Activated CD8-positive, alpha-beta memory T cell treated with anti-CD3 and anti-CD28 coated beads for 1 hour (primary cell): Measurements from ENCODE around the gene RUNX2.

Source experiments
- DNase-seq, 2 donors: peaks; one replicate each; pipeline ENCODE4 v3.0.0-alpha.2; 2020; ENCODE audit warnings: low read depth in 1 of 2; ENCODE audit errors: extremely low read depth in 1 of 2

RUNX2 gene

DNA sequence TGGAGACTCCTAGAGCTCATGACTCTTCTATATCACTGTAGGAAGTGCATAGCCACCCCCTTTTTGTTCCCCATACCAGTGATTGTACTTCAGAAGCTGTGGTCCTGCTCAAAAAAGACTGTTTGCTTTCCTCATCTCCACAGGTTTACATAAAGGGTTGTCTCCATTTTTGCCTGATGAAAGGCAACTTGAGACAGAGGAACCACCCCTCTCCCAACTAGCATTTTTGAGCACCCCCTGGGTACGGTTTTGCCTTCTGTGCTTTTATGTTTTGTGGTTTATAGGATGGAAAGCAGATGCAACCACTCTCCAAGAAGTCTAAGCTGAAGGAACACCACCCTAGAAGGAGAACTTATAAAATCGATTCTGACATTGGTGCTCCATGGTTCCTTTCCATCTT, 177.3 kb downstream of the RUNX2 start:
- no peak for DNase-seq

DNA sequence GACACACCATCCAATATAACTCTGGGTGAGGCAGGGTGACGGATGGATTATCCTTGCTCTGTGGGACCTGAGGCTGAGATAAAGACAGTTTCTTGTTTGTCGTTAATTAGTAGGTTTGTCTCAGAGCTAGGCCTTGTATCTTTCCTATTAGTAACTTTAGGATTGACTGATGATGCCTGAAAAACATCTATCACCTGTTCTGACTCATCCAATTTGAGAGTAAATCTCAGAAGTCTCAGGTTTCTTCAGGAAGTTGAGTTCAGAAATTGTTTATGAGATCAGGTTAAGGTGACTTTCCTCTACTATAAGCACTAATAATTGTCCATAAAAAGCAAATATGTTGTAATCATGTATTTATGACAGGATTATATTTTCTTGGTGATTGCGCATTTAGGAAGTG, 179.1 kb downstream of the RUNX2 start:
- no peak for DNase-seq

DNA sequence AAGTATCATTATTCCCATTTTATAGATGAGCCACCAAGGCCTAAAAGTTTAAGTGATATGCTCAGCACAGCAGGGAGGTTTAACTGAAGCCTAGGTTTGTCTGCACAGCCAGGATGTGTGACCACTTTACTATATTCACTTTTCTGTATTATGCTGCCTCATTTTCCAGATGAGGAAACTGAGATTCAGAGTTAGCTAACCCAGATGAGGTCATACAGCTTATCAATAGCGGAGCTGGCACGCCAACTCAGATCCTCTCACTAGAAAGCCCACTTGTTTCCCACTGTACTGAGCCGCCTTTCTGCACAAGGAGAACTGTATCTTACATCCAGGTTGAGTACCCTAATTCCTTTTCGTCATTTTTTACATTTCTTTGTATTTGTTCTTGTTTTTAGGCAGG, 181.3 kb downstream of the RUNX2 start:
- no peak for DNase-seq

DNA sequence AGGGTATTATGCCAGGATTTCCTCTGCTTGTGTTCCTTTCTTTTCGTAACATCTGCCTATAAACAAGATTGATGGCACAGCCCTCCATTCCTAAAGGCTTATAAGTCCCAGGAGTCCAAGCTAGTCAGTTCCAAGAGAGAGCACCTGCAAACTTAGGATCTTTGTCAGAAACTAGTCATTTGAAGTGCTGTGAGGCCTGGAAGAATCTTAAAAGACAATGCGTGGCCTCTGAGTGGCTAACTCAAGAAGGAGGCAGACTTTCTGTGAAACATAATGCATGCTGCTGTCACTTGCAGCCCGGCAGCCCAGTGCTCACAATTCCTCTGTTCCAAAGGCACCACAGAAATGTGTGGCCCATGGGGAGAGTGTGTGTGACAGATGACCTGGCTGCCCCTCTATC, 184.6 kb downstream of the RUNX2 start:
- no peak for DNase-seq

DNA sequence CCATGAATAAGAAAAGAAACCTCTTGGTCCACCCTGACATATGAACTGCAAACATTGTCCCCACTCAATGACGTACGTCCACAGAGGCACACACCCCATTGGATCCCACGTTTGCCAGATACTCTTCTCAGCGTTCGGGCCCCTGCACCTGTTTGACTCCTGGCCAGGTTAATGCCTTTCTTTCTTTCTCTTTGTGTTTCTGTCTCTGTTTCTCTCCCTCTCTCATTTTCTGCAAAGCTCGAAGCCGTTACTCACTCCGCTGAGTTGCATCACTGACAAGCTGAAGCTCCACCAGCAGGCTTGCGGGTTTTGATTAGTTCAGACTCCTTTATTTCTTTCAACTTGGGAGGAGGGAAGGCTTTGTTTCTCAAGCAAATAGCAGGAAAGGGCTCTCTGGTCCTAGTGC, 185.1 kb downstream of the RUNX2 start:
- DNase-seq, result no peak

DNA sequence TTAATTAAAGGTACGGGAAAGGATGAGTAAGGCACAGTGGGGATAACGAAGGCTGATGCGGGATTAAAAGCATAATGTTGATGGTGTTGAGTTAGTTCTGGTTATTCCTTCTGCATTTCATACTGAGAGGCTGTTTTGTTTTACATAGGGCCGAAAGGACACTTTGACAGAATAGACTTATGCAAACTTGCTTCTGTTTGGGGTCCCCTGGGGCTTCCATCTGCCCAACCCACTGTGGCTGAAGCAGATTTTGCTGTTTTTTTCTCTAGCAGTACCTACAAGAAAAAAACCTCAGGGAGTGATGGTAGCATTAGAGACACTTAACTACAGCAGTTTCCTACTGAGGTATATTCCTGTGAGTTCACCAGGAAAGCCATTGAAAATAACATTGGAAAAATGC, 185.7 kb downstream of the RUNX2 start:
- DNase-seq, result no peak

DNA sequence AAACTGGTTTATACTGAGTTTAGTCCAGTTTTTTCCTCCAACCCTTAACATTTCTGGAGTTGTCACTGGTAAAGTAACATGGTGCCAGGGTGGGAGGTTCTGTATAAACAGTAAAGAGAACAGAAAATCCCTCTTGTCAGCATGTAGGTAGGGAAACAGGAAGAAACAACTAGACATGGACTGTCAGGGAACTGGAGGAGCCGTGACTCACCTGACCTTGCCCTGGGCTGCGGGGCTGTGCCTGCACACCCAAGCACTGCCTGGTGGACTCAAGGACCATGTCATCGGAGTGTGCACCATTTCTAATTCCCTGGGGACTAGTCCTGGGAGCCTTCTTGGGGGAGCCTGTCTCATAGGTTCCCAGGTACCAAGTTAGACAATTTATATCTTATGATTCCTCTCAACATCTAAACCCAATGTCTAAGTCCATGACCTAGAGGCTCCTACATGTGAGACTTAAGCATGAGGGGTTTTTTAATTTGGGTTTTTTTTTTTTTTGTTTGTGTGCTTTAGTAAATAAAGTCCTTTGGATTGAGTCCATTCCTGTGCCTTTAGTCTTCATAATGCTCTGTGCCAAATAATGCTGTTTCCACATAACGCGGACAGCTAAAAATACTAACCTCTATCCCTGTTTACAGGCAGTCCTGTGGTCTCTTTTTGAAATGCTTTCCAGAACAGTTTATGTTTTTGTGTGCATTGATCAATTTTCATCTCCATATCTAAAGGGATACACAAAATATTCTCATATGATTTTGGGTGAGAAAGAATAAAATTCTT, 186.5 kb downstream of the RUNX2 start:
- DNase-seq, result no peak

DNA sequence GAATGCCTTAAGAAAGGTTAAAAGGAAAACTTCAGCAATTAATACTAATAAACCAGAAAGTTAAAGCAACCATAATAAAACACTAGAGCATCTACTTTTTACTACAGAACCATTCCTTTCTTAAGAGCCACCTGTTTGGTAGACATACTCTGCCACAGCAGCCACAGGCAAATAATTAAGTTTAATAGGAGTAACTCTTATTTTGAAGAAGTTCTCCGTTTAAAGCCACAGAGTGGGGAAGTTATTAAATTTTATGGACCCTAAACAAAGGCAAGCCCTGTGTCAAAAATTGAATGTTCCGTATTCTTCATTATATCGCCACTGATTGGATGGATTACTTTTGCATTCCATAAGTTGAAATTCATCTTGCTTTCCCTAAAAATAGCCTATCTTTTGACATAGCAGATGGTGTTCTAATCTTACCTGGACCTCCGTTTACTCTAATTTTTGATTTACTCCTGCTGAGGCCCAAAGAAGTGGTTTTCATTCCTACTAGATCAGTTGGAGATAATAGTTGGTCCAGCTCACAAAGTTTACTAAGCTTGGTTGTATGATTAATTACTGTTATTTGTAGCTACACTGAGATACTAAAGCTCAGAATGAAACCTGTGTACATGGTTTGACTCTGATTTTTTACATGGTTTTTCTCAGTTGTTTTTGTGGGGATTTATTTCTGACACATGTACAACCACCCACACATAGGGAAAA, 190.0 kb downstream of the RUNX2 start:
- DNase-seq, result no peak

DNA sequence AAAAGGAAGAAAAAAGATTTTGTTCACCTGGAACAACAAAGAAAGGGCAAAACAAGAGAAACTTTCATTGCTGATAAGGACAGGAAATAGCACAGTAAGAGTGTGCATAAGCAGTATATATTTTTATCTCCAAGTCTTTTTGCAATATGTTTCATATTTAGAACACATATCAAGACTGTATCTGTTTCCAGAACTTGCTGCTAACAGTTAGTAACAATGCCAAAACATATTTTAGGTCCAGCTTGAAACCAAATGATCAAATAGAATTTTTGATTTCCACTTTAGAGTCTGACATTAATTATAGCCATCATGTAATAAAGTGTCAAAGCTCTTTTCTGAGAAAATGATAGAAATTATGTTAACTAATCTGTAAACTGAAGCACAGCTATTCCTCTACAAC, 193.1 kb downstream of the RUNX2 start:
- no peak for DNase-seq

DNA sequence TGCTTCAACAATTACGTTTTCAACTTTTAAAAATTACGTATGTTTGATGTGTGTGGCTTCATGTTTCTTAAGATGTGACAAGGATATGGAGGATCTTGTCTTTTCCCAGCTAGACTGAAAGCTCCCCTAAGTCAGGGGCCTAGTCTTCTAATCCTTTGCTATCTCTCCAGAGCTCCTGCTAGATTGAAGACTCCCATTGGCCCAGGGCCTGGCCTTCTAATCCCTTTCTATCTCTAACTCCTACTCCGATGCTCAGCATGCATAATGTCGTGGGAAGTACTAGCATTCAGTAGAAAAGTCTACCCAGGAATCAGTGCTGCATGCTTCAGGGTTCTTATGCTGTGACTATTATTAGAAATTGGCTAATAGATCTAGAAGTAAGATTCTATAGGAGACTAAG, 194.4 kb downstream of the RUNX2 start:
- no peak for DNase-seq

DNA sequence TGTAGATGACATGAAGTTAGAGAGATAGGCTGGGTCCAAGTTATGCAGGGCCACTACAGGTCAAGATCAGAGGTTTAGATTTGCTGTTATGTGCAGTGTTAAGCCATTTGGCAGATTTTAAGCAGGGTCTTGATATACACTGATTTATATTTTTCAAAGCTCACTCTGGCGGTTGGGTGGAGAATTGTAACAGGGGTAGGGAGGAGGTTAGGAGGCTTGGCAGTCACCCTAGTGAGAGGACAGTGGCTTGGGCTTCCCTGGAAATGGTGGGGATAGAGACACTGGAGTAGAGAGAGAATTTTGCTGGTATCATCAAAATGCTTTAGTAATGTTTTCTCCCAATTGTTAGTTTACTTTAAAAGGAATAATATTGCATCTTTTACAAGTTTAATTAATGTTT, 199.1 kb downstream of the RUNX2 start:
- DNase-seq, result no peak

DNA sequence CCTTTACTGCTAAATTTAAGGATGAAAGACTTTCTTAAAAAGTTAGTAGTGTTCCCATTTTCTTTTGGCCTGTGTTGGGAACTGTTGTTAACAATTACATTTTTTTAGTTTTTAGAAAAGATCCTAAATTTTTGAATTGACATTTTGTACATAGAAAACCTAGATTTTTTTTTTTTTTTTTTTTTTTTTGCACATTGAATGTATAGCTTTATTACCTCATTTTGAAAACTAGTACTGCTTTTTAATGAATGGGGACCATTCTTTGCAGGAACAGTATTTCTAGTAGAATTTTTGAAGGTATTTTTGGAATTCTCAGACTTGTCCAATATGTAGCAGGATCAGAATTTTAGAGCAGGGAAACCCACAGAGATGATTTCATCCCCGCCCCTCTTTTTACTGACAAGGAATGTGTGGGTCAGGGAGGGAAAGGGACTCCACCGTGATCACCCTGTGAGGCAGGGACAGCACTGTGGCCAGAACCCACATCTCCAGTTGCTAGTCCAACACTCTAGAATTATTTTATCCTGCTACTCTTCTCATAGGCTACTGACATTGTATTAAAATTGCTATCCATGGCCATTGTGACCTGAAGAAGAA, 204.0 kb downstream of the RUNX2 start:
- no peak for DNase-seq

DNA sequence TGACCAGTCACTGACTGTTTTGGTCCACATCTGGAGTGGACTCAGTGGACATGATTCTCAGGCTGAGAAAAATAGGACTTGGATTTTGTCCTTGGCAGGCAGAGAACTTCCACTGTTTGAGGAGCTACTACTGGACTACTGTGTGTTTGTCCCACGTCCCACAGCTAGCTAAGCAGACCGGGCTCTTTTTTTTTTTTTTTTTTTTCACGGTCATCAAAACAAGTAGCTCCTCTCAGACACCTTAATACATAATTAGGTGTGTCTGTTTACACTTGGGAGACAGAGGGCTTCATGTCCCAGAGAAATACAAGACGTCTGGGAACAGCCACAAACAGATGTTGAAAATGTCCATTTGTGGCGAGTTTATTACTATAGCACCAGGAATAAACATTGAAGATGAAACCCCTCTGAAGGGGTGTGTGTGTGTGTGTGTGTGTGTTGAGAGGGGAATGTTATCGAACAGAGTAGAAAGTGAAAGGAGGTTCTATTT, 204.6 kb downstream of the RUNX2 start:
- DNase-seq, result no peak

DNA sequence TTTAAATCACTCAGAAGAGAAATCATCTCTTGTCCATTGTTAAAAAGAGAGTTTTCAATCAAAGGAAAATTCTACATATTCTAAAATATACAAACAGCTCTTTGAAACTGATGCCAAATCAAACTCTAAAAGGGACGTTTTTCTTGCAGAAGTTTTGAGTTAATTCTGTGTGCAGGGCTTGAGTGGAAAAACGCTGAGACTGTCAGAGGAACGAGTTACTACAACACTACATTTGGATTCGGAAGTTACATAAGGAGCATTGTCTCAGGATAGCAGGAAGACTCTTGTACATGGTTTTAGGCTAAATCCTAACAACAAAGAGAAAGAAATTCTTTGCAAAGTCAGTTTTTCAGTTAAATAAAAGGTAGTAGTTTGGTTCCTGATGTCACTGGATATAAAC, 205.3 kb downstream of the RUNX2 start:
- DNase-seq, result no peak

DNA sequence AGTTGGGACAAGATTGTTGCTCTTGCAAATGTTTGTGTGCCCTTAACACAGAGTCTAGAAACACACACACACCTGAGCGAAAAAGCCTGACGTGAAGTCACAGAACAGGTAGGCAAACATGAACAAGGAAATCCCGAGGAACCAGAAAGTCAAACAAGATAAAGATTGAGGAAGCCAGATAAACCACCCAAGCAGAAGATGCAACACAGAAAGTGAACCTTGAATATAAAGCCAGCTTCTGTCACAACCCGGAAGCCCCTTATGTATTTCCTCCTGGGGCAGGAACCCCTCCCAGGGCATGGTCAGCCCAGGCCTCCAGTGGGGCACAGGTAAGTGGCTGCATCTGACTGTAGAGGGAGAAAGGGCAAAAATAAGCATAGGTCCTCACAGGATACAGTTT, 207.8 kb downstream of the RUNX2 start:
- DNase-seq, result no peak

DNA sequence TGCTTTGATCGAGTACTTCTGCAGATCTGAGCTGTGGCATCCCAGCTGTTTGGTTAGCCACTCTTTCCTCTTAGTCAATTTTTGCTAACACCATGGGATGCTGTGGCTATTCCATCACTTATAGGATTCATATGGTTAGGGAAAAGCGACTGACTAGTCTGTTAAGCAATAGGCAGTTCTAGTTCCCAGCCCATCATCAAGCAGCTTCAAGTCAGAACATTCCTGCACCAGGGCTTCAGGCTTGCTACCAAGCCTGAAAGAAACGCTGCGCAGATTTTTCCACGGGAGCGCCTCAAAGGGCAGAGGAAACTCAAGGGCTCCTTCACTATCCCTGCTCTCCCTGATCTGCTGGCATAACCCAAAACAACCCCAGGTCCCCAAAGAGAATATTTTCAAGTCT, 209.4 kb downstream of the RUNX2 start:
- no peak for DNase-seq

DNA sequence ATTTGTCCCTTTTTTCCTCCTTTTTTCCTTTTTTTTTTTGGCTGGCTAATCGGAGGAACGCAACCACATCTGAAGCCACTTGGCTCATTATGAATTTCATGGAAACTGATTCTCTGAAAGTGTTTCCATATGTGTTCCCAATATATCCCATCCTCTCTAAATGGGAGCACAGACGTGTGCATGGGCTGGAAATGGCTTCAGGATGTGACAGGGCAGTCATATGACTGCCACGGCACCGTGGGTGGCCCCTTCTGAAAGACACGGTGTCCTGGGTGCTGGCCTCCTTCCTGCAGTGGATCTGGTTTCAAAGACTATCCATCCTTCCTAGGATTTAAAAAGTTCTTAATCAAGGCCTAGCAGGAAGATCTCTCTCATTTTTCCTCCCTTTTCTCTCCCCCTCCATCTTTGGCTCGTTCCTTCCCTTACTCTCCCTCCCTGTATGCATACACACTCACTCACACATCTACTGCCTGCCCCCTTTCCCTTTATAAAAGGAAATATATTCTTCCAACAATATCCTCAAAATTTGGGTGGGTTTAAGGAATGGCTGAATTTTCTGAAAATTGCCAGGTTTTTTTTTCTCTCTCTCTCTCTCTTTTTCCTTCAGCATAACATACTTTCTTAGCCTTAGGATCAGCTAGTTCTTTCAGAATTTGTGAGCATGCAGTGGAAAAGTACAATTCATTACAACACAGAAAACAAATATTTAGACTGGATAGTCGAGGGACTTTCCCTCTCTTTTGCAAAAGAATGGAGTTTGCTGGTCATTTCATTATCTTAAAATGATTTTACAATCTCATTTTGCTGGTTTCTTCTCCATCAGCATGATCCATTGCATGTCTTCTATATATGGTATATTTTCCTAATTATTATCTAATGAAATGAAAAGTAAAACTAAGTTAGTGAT, 210.8 kb downstream of the RUNX2 start:
- DNase-seq, result no peak

DNA sequence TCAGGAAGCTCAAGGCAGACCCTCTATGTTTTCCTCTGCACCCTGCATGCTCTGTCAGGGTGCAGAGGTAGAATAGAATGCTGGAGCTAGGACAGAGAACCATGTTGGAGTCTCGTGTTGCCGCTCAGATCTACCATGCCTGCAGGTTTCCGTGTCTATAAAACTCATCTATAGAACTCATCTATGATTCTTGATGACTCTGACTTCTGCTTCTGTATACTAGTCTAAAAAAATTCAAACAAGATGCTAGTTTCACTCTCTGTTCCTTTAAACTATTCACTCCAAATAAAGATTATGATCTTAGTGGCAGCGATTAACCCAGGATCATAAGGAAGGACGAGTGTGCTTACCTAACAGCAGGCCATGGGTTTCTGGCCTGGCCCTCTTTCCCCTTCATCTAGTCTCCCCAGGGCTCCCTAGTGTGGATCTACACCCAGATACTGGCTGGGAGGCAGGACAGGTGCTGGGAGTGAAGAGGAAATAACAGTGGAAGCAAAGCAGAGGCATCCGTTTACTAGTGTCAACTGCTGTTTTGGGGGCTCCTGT, 212.3 kb downstream of the RUNX2 start:
- DNase-seq, result no peak

DNA sequence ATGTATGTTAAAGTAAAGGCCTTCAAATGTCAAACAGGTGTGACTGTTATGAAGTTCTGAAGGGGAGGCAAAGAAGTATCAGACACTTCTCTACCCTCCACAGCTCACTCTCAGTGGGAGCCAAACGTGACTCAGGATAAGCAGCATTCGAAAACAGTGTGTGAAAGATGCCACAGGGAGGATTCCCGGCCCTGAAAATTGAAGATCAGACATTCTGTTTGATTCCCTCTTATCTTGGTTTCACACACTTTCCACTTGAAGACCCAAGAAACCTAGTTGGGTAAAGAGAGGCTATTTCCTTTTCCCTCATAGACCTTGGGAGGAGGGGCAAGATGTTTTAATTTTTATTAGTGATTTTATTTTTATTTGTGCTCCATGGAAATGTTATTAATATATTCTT, 213.8 kb downstream of the RUNX2 start:
- no peak for DNase-seq

DNA sequence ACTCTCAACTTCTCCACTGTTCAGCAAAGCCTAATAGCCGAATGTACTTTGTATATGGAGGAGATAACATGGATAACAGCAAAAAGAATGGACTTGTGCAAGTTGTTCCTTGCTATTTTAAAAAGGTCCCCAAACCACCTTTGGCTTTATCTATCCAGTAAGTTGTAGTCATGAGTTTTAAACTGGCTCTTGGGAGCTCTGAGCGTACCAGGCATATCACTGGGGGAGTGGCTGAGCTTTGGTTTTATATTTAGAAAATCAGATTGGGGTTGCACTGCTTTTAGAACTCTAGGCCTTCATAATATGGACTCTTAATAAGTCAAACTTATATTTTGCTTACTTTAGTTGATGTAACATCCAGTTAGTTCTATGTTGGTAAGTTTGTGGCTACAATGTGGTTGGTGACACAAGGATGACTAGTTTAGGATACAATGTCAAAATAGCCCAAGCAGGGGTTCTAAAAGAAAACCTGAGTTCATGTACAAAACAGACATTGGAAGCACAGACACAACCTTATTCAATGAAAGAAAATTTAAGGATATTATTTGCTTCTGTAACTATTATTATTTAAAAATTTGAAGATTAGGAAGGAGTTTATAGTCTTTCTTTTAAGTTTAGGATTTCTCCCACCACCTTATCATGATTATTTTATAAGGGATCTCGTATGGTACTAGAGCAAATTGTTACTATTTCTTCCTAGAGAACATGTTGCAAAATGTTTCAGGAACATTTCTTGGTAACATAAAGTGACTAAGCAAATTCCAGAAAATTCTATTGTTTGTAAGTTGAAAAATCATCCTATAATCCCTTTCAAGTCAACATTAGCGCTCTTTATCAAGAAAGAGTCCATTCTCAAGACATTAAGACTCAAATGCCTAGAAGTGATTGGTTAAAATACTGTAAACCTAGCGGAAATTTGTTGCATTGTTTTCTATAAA, 215.4 kb downstream of the RUNX2 start:
- no peak for DNase-seq
